Gastroesophageal sphincter (tissue), 4 donors: Measurements from ENCODE around the gene WIPF2. TPM values are rescaled to one million over a fixed set of nuclear protein-coding genes. Genes with fewer than 3 reads are reported as not detected.

Experiments
- ATAC-seq: fragments of 150-250 bp; one replicate; pipeline ENCODE4 v1.9.1; 2016; ENCODE audit warnings: mild to moderate bottlenecking, moderate library complexity
- H3K27ac ChIP-seq, 4 donors: fragments of 200-600 bp; sonication (generic) in 3 of 4; 1 replicate in 3 of 4; 2 replicates in 1 of 4; pipeline ENCODE4 v1.5.1; 2016 to 2019
- H3K27me3 ChIP-seq: fragments of 200-600 bp; sonication (generic); one replicate; pipeline ENCODE4 v1.5.1; 2019
- H3K36me3 ChIP-seq, 2 donors: fragments of 200-600 bp; sonication (generic); one replicate each; pipeline ENCODE4 v1.5.1; 2019; ENCODE audit warnings: control low read depth in 1 of 2
- H3K4me1 ChIP-seq, 3 donors: fragments of 200-600 bp; sonication (generic); 1 replicate in 2 of 3; 2 replicates in 1 of 3; pipeline ENCODE4 v1.5.1; 2016 to 2019; ENCODE audit warnings: control low read depth in 2 of 3
- H3K4me3 ChIP-seq, 2 donors: fragments of 200-600 bp; sonication (generic); one replicate each; pipeline ENCODE4 v1.5.1; 2019; ENCODE audit warnings: mild to moderate bottlenecking in 1 of 2, moderate library complexity in 1 of 2
- H3K9me3 ChIP-seq, 3 donors: fragments of 200-600 bp; sonication (generic); one replicate each; pipeline ENCODE4 v1.5.1; 2017 to 2019; ENCODE audit warnings: control low read depth in 2 of 3
- EP300 ChIP-seq: sonication (generic); formaldehyde crosslinking; IDR thresholded peaks from one replicate; pipeline ENCODE4 v1.6.1; 2017; ENCODE audit warnings: antibody characterized with exemption, mild to moderate bottlenecking
- POLR2A ChIP-seq, 2 donors: fragments of 450-650 bp; IDR thresholded peaks; one replicate each; pipeline ENCODE4 v1.6.1; 2017; ENCODE audit warnings: antibody characterized with exemption in 2 of 2, mild to moderate bottlenecking in 2 of 2, moderate library complexity in 1 of 2
- POLR2AphosphoS5 ChIP-seq: sonication (generic); formaldehyde crosslinking; IDR thresholded peaks from one replicate; pipeline ENCODE4 v1.6.1; 2017; ENCODE audit warnings: antibody characterized with exemption
- whole genome bisulfite sequencing, 2 donors: methylation state at CpG; one replicate each; pipeline ENCODE4 v1.1.5; 2018; ENCODE audit warnings: low coverage in 1 of 2; 5-methylcytosine and 5-hydroxymethylcytosine counted together
- total RNA-seq, 4 donors: library from RNA; depleted of rRNA; stranded (reverse); fragments of >200 nt; gene quantifications; one replicate each; pipeline ENCODE4 v1.1.0, GENCODE V29; 2016
- TF ChIP-seq, protein P1 (sequence below), 4 experiments: fragments of 200-600 bp in 2 of 4; fragments of 450-650 bp in 2 of 4; sonication (generic) in 1 of 4; IDR thresholded peaks; one replicate each; pipeline ENCODE4 v1.5.1; 2017 to 2019; ENCODE audit warnings: antibody characterized with exemption in 4 of 4, mild to moderate bottlenecking in 2 of 4, moderate library complexity in 2 of 4

WIPF2 gene
- total RNA-seq, 4 donors from 2014 or later, result 10.2 to 18.2 (median 13.5) TPM

DNA sequence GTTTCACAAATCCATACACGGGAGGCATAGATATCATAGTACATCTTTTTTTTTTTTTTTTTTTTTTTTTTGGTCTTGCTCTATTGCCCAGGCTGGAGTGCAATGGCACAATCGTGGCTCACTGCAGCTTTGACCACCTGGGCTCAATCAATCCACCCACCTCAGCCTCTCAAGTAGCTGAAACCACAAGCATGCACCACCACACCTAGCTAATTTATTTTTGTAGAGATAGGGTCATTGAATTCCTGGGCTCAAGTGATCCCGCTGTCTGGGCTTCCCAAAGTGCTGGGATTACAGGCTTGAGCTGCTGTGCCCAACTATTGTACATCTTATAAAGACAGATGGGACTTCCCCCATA, 45.3 kb upstream of the WIPF2 start:
- Histone ChIP-seq H3K27me3 (no peaks in the 10 kb centered on the region), H3K27ac (no peak overlapping the region), H3K4me3 (no peak overlapping the region), H3K36me3 (peaks cover 0 to 83% of the 10 kb centered on the region in 2 donors), H3K4me1 (peaks cover 0 to 23% (median 11%) of the 10 kb centered on the region in 3 donors), H3K9me3 (no peaks in the 10 kb centered on the region)
- TF ChIP-seq EP300 (no peak), POLR2A (IDR thresholded peaks at IDR 0.05) (no peak), POLR2AphosphoS5 (no peak)
- TF ChIP-seq, protein P1, sequence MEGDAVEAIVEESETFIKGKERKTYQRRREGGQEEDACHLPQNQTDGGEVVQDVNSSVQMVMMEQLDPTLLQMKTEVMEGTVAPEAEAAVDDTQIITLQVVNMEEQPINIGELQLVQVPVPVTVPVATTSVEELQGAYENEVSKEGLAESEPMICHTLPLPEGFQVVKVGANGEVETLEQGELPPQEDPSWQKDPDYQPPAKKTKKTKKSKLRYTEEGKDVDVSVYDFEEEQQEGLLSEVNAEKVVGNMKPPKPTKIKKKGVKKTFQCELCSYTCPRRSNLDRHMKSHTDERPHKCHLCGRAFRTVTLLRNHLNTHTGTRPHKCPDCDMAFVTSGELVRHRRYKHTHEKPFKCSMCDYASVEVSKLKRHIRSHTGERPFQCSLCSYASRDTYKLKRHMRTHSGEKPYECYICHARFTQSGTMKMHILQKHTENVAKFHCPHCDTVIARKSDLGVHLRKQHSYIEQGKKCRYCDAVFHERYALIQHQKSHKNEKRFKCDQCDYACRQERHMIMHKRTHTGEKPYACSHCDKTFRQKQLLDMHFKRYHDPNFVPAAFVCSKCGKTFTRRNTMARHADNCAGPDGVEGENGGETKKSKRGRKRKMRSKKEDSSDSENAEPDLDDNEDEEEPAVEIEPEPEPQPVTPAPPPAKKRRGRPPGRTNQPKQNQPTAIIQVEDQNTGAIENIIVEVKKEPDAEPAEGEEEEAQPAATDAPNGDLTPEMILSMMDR (IDR thresholded peaks at IDR 0.05), result no peak
- no peak for ATAC-seq
- 41 to 76% methylated on average over 2 to 3 of the region's 3 CpGs for WGBS, 2 donors

DNA sequence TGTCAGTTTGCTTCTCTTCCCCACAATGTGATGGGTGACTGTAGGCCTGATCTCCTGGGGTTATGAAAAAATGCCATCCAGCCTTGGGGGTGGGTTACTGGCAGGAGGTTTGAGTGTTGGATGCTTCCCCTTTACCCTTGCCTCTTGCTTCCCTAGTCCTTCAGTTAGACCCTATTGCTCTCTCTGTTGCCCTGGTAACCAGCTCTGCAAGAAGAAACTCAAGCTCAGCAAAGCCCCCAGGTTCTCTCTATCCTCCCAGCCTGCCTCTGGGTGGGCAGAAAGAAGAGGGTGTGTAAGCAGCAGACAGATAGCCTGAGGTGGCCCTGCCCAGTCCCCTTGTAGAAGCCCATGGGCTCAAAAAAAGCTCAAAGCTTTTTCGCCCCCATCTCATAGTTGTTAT, 44.6 kb upstream of the WIPF2 start:
- Histone ChIP-seq H3K36me3 (peaks cover 0 to 75% of the 10 kb centered on the region in 2 donors), H3K4me1 (peaks cover 0 to 23% (median 11%) of the 10 kb centered on the region in 3 donors), H3K27me3 (no peaks in the 10 kb centered on the region), H3K27ac (no peak overlapping the region), H3K9me3 (no peaks in the 10 kb centered on the region), H3K4me3 (no peak overlapping the region)
- whole genome bisulfite sequencing, 2 donors, result 71% methylated on average over 1 of the region's 1 CpG; no CpG with 5 or more reads in 1 of the 2 donors
- TF ChIP-seq EP300, result no peak
- no peak for ATAC-seq

GRCh38 chr17:40175928-40176753, 43.0 kb upstream of the WIPF2 start:
- Histone ChIP-seq H3K4me3 (no peak overlapping the region), H3K27me3 (no peaks in the 10 kb centered on the region), H3K27ac (no peak overlapping the region), H3K4me1 (peaks cover 0 to 23% (median 11%) of the 10 kb centered on the region in 3 donors), H3K9me3 (no peaks in the 10 kb centered on the region), H3K36me3 (peaks cover 0 to 59% of the 10 kb centered on the region in 2 donors)
- TF ChIP-seq, protein P1 (IDR thresholded peaks at IDR 0.05), result no peak
- TF ChIP-seq EP300 (no peak), POLR2A (IDR thresholded peaks at IDR 0.05) (no peak), POLR2AphosphoS5 (no peak)
- WGBS, 2 donors, result 83 to 93% methylated on average over 5 to 7 of the region's 7 CpGs
- ATAC-seq, result no peak

GRCh38 chr17:40176754-40177110, 42.4 kb upstream of the WIPF2 start:
- Histone ChIP-seq H3K4me1 (peaks cover 0 to 23% (median 11%) of the 10 kb centered on the region in 3 donors), H3K4me3 (no peak overlapping the region), H3K27me3 (no peaks in the 10 kb centered on the region), H3K9me3 (no peaks in the 10 kb centered on the region), H3K27ac (peak overlapping the region in 1 of 4 donors; percentile 67), H3K36me3 (peaks cover 0 to 53% of the 10 kb centered on the region in 2 donors)
- no peak for ATAC-seq
- 50% methylated on average over 1 of the region's 2 CpGs; no CpG with 5 or more reads in 1 of the 2 donors for WGBS, 2 donors
- TF ChIP-seq POLR2AphosphoS5 (no peak), POLR2A (IDR thresholded peaks at IDR 0.05) (no peak), EP300 (no peak)
- TF ChIP-seq, protein P1 (IDR thresholded peaks at IDR 0.05), result no peak

GRCh38 chr17:40177275-40177874, 41.7 kb upstream of the WIPF2 start, which contains the start of gene RAPGEFL1:
RAPGEFL1 (plus strand) TSS chr17:40177470; CDS start chr17:40177862, 392 bp downstream.
- no CpG with 5 or more reads among the region's 57 CpGs for WGBS, 2 donors
- H3K9me3 ChIP-seq, result no peaks in the 10 kb centered on the region
- no peaks in the 10 kb centered on the region for H3K27me3 ChIP-seq
- peaks cover 0 to 46% of the 10 kb centered on the region in 2 donors for H3K36me3 ChIP-seq
- H3K4me1 ChIP-seq, result peaks cover 0 to 23% (median 11%) of the 10 kb centered on the region in 3 donors
- peak within 1 kb of the TSS; percentile 36 to 59 for H3K4me3 ChIP-seq
- ATAC-seq, result peak; percentile 89
- TF ChIP-seq, protein P1 (IDR thresholded peaks at IDR 0.05), result no peak
- TF ChIP-seq POLR2A (IDR thresholded peaks at IDR 0.05) (no peak), EP300 (no peak), POLR2AphosphoS5 (no peak)
- H3K27ac ChIP-seq, result peak within 1 kb of the TSS in 1 of 4 donors; percentile 67
